Neutrophil (primary cell): ENCODE results near the gene TRPM2.
"Not testable (repeated sequence)": the region's sequence is repeated elsewhere in the genome, so short reads cannot be mapped to it uniquely, and the experiment has no call there.

ENCODE experiments used
- H3K27ac ChIP-seq: fragments of 200-600 bp; sonication (generic); 2 replicates; pipeline ENCODE4 v1.5.1; 2016; ENCODE audit warnings: mild to moderate bottlenecking, moderate library complexity
- H3K27me3 ChIP-seq: fragments of 200-600 bp; sonication (generic); 2 replicates; pipeline ENCODE4 v1.6.0; 2016; ENCODE audit warnings: mild to moderate bottlenecking
- H3K36me3 ChIP-seq: fragments of 200-600 bp; sonication (generic); 2 replicates; pipeline ENCODE4 v1.5.1; 2017
- H3K4me1 ChIP-seq, 2 experiments: fragments of 200-600 bp in 1 of 2; sonication (generic) in 1 of 2; 1 replicate in 1 of 2; 2 replicates in 1 of 2; pipeline versions ENCODE4 v1.5.1 to v1.6.1; 2013 to 2016; ENCODE audit warnings: low read depth in 1 of 2, low read length in 1 of 2, mild to moderate bottlenecking in 1 of 2, moderate library complexity in 1 of 2; ENCODE audit not compliant: control insufficient read depth in 1 of 2, insufficient read depth in 1 of 2
- H3K4me3 ChIP-seq, 2 experiments: fragments of 200-600 bp in 1 of 2; sonication (generic) in 1 of 2; 1 replicate in 1 of 2; 2 replicates in 1 of 2; pipeline ENCODE4 v1.5.1; 2013 to 2016; ENCODE audit warnings: low read depth in 1 of 2, low read length in 1 of 2, mild to moderate bottlenecking in 1 of 2, moderate library complexity in 1 of 2
- H3K9me3 ChIP-seq: fragments of 200-600 bp; sonication (generic); 2 replicates; pipeline ENCODE4 v1.5.1; 2016
- TF ChIP-seq, protein P1 (sequence below): fragments of 200-600 bp; sonication (generic); IDR thresholded peaks from 2 replicates; pipeline ENCODE4 v1.5.1; 2016; ENCODE audit warnings: antibody characterized with exemption

The TRPM2 gene

DNA sequence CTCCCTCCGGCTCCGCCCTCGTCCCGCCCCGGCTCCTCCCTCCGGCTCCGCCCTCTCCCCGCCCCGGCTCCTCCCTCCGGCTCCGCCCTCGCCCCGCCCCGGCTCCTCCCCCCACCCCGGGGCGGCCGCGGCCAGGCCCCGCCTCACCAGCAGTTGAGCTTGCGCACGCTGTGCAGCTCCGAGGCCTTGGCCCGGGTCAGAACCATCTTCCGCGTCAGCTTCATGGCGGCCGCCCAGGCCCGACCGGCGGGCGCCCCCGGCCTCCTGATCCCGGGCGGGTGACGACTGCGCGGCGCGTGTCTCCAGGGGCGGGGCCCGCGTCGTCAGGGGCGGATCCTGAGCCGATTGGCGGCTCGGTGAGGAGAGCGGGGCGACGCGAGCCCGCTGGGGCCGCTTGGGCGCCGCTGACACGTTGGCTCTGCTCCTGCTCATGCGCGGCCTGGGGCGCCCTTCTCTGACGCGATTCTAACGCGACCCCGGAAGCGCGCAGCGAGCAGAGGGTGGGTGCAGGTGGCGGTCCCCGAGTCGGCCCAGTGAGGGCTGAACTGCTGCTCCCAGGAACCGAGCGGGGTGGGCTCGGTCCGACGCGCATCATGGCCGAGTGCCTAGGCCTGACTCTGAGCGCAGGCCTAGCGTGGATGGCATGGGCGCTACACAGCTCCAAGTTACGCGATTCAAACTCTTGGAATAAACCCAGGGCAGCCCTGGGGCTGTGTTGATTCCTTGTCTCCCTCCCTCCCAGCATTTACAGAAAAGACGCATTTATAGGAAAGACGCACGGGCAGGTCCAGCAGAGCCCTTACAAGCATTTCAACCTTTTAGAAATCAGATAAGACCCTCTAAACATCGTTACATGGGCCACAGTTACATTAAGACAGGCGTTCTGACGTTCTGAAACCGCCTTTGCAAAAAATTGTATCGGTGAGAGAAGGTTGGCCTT, 14.2 kb upstream of the TRPM2 start, which contains the start of gene CFAP410:
Gene CFAP410 (minus strand): TSS at position 420 of the 940 bp plus-strand sequence. CDS start 196 bp downstream, at position 224.
- Histone ChIP-seq H3K4me3 (peak within 1 kb of the TSS; percentile 79 to 99), H3K4me1 (peaks cover 10 to 18% of the 10 kb centered on the region in 2 experiments), H3K27ac (peak within 1 kb of the TSS; percentile 96), H3K27me3 (no peaks in the 10 kb centered on the region), H3K36me3 (no peaks in the 10 kb centered on the region), H3K9me3 (no peaks in the 10 kb centered on the region)
- TF ChIP-seq, protein P1, sequence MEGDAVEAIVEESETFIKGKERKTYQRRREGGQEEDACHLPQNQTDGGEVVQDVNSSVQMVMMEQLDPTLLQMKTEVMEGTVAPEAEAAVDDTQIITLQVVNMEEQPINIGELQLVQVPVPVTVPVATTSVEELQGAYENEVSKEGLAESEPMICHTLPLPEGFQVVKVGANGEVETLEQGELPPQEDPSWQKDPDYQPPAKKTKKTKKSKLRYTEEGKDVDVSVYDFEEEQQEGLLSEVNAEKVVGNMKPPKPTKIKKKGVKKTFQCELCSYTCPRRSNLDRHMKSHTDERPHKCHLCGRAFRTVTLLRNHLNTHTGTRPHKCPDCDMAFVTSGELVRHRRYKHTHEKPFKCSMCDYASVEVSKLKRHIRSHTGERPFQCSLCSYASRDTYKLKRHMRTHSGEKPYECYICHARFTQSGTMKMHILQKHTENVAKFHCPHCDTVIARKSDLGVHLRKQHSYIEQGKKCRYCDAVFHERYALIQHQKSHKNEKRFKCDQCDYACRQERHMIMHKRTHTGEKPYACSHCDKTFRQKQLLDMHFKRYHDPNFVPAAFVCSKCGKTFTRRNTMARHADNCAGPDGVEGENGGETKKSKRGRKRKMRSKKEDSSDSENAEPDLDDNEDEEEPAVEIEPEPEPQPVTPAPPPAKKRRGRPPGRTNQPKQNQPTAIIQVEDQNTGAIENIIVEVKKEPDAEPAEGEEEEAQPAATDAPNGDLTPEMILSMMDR = peak; percentile 51

DNA sequence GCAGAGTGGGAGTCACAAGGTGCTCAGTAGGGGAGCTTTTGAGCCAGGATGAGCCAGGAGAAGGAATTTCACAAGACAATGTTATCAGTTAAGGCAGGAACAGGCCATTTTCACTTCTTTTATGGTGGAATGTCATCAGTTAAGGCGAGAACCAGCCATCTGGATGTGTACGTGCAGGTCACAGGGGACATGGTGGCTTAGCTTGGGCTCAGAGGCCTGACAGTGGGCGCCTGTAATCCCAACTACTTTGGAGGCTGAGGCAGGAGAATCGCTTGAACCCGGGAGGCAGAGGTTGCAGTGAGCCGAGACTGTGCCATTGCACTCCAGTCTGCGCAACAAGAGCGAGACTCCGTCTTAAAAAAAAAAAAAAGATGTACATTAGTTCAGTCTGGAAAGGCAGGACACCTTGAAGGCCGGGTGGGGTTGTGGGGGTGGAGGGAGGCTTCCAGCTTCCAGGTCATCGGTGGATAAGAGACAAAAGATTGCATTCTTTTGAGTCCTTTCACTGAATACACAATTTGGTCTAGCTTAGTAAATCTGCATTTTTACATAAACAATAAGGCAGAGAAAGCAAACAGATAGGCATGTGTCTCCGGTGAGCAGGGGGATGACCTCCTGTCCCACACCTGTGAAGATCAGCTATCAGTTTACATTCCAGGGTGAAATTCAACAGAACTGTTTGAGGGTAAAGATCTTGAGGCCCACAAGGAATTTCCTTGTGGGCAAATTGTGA, 11.5 kb upstream of the TRPM2 start:
- peaks cover 10 to 18% of the 10 kb centered on the region in 2 experiments for H3K4me1 ChIP-seq
- H3K9me3 ChIP-seq, H3K4me3 ChIP-seq, H3K36me3 ChIP-seq, H3K27ac ChIP-seq, H3K27me3 ChIP-seq: not testable (repeated sequence)

DNA sequence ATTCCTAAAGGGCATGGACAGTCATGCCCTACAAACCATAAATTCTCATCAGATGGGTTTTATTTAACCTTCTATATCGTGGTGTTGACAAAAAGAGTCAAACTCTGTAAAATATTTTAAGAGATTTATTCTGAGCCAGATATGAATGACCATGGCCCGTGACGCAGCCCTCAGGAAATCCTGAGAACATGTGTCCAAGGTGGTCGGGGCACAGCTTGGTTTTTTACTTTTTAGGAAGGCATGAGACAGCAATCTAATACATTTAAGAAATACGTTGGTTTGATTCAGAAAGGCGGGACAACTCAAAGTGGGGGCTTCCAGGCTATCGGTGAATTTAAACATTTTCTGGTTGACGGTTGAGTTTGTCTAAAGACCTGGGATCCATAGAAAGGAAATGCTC, 10.4 kb upstream of the TRPM2 start:
- H3K27ac ChIP-seq, H3K36me3 ChIP-seq, H3K27me3 ChIP-seq, H3K4me3 ChIP-seq, H3K9me3 ChIP-seq: not testable (repeated sequence)
- peaks cover 10 to 18% of the 10 kb centered on the region in 2 experiments for H3K4me1 ChIP-seq

DNA sequence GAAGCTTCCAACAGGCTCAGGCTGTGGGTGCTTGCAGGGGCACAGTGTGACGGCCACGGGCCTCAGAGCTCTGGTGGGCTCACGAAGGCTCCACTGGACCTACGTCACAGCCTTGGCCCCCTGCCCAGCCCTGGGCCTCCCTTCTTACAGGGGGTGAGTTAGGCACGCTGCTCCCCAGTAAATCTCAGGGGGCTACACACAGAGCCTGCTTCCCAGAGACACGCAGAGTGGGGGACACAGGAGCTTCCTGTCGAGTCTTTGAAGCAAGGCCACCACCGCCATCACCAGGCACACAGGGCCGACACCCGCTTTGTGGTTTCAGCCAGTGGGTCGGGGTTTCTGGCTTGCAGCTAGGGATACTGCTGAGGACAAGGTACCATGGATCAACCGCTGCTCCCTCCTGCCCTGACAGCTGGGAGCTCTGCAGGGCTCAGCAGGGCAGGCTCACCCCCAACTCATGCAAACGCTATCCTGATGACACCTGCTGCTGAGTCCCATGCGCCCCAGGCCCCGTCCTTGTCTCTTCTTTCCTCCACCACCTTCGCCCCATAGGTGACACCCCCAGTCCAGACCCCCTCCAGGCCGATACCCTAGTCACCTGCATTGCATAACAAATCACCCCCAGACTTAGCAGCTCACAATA, 8.8 kb upstream of the TRPM2 start:
- H3K4me1 ChIP-seq = peaks cover 13% of the 10 kb centered on the region in 2 experiments
- peaks cover 25% of the 10 kb centered on the region for H3K27me3 ChIP-seq
- no peak overlapping the region for H3K4me3 ChIP-seq
- H3K36me3 ChIP-seq = no peaks in the 10 kb centered on the region
- no peak overlapping the region for H3K27ac ChIP-seq
- no peaks in the 10 kb centered on the region for H3K9me3 ChIP-seq
- TF ChIP-seq, protein P1 = no peak

DNA sequence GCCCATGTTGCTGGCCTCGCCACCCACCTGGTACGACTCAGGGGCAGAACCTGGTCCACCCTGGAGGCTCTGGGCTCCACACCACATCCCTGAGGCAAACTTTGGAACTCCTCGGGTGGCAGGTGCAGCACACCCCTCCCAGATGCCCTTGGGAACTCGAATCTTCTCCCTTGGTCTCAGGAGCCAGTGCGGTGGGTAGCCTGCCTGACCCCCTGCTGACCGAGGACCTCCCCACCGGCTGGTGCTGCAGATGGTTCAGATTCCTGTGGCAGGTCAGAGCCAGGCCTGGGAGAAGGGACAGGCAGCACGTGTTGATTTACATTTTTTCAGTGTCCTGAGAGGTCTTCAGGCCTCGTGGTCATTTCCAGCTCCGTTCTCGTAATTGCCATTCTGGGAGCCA, 7.9 kb upstream of the TRPM2 start:
- Histone ChIP-seq H3K27ac (no peak overlapping the region), H3K4me1 (peaks cover 9 to 12% of the 10 kb centered on the region in 2 experiments), H3K36me3 (no peaks in the 10 kb centered on the region), H3K9me3 (no peaks in the 10 kb centered on the region), H3K4me3 (no peak overlapping the region), H3K27me3 (peaks cover 29% of the 10 kb centered on the region)
- TF ChIP-seq, protein P1 = no peak

DNA sequence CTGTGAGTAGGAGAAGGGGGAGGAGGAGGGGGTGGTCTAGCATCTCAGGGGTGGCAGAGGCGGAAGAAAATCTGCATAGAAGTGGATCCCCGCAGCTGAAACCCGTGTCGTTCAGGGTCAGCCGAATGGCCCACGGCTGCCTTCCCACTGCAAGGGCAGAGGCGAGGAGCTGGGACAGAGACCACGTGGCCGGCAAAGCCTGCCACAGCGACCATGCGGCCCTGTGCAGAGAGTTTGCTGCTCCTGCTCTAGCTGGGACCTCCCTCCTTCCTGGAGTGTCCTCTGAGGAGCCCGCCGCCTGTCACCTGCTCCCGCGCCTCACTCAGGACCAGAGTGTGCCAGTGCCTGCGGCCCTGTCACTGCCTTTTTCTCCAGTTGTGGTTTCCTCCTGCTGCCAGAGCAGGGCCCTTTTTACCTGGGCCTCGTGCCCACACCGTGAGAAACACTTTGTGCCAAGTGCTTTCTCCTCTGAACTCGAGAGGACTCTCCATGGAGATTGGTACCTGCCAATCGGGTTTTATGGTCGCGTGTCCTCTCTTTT, 5.4 kb upstream of the TRPM2 start:
- Histone ChIP-seq H3K36me3 (no peaks in the 10 kb centered on the region), H3K4me3 (no peak overlapping the region), H3K27ac (no peak overlapping the region), H3K4me1 (peaks cover 33 to 37% of the 10 kb centered on the region in 2 experiments), H3K9me3 (no peaks in the 10 kb centered on the region), H3K27me3 (peaks cover 29% of the 10 kb centered on the region)
- TF ChIP-seq, protein P1 = no peak
